Measurements from ENCODE around the gene IFIT3.

The IFIT3 gene

DNA sequence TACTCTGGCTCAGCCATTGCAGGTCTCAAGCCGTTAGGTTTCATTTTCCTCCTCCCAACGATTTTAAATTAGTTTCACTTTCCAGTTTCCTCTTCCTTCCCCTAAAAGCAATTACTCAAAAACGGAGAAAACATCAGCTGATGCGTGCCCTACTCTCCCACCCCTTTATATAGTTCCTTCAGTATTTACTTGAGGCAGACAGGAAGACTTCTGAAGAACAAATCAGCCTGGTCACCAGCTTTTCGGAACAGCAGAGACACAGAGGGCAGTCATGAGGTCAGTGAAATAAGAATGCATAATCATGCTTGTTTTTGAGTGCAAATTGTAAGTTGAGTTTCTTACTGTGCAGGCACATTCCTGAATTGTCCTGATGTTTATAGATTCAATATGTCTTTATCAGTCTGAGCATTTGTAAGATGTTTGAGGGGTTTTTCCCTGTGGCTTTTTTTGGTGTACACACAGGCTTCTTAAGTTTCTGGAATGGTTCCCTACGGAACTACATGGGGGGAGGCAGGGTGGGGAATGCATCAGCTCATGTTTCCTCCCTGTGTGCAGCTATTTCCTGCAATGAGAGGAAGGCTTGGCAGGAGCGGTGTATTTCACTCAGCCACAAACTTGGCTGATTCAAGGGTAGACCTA lies at the start of gene IFIT3:
TSS of gene IFIT3 (plus strand) at position 195 of the 639 bp plus-strand sequence. CDS start at position 272, 77 bp downstream.
- DNase-seq (ENCODE audit: low spot score): no peak
- TF ChIP-seq, protein P1, sequence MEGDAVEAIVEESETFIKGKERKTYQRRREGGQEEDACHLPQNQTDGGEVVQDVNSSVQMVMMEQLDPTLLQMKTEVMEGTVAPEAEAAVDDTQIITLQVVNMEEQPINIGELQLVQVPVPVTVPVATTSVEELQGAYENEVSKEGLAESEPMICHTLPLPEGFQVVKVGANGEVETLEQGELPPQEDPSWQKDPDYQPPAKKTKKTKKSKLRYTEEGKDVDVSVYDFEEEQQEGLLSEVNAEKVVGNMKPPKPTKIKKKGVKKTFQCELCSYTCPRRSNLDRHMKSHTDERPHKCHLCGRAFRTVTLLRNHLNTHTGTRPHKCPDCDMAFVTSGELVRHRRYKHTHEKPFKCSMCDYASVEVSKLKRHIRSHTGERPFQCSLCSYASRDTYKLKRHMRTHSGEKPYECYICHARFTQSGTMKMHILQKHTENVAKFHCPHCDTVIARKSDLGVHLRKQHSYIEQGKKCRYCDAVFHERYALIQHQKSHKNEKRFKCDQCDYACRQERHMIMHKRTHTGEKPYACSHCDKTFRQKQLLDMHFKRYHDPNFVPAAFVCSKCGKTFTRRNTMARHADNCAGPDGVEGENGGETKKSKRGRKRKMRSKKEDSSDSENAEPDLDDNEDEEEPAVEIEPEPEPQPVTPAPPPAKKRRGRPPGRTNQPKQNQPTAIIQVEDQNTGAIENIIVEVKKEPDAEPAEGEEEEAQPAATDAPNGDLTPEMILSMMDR (IDR thresholded peaks at IDR 0.05): no peak
- H3K27ac ChIP-seq: peak within 1 kb of the TSS; percentile 82 to 85
- peak within 1 kb of the TSS; percentile 68 for H3K4me3 ChIP-seq

DNA sequence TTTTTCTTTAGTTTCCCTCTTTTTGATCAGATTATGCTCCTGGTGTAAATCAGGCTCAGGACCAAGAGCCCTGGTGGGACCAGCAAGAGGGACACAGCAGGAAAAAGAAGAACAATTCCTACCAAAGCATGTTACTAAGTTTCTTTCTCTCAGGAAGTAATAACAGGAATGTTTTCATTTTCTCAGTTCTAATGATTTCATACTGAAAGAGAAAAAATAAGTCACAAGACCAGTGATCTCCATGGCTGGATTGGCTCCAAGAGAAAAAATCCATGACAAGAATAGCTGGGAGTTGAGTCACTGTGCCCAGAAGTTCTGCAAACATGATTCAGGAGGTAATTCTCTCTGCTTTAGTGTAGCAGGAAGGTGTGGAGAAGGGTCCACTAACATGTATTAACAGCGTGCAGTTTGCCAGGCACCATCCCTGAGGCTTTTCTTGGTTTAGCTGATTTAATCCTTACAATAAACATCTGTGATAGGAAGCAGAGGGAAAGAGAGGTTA lies 49.7 kb upstream of the IFIT3 start:
- DNase-seq (ENCODE audit: low spot score): no peak
- TF ChIP-seq, protein P1 (IDR thresholded peaks at IDR 0.05): no peak
- Histone ChIP-seq H3K27ac (peak overlapping the region; percentile 87 to 91), H3K4me3 (peak overlapping the region; percentile 19)

DNA sequence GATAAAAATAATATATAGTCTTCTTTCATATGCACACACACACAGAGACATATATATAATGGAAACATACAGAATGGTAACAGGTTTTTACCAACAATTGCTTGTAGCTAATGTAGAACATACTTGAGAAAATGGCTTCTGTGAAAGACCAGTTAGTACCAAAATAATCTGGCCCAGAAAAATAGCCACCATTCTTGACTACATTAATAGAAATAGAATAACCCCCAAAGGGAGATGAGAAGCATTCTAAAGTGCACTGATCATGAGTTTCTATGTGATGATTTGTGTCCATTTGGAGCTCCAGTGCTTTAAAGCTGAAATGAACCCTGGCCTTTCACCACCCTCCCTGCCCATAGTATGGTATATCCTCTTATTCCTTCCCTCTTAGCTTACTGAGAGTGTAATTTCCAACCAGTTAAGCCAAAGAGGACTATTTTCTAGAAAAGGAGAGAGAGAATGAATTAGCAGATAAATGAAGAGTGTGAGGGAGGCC lies 48.9 kb upstream of the IFIT3 start:
- Histone ChIP-seq H3K4me3 (no peak overlapping the region), H3K27ac (peak overlapping the region; percentile 67 to 91)
- TF ChIP-seq, protein P1 (IDR thresholded peaks at IDR 0.05): no peak
- no peak for DNase-seq (ENCODE audit: low spot score)

DNA sequence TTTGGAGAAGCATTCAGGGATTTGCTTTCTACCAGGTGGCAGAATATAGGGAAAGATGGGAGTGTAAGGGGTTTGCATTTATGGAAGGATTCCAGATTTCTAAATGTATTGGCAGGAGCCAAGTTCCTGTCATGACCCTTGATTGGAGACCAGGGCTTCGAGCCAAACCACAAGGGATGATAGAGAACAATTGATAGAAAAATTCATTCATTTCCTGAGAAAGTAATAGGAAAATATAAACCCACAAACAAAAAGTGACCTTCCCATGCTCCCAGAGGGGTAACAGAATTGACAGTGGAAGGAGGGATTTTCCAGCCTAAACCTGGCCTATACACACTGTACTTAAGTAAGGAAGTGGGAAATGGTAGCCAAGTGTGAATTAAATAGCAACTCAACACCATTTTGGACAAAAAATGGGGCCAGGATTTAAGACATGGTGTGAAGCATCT lies 48.4 kb upstream of the IFIT3 start:
- DNase-seq (ENCODE audit: low spot score): no peak
- H3K4me3 ChIP-seq: no peak overlapping the region
- peak overlapping the region; percentile 67 to 91 for H3K27ac ChIP-seq
- TF ChIP-seq, protein P1 (IDR thresholded peaks at IDR 0.05): no peak

- no peak overlapping the region for H3K4me3 ChIP-seq
- TF ChIP-seq, protein P1 (IDR thresholded peaks at IDR 0.05): no peak
- H3K27ac ChIP-seq: no peak overlapping the region
- DNase-seq (ENCODE audit: low spot score): no peak
These were observed 47.3 kb upstream of the IFIT3 start for GRCh38 chr10:89280508-89280907.

DNA sequence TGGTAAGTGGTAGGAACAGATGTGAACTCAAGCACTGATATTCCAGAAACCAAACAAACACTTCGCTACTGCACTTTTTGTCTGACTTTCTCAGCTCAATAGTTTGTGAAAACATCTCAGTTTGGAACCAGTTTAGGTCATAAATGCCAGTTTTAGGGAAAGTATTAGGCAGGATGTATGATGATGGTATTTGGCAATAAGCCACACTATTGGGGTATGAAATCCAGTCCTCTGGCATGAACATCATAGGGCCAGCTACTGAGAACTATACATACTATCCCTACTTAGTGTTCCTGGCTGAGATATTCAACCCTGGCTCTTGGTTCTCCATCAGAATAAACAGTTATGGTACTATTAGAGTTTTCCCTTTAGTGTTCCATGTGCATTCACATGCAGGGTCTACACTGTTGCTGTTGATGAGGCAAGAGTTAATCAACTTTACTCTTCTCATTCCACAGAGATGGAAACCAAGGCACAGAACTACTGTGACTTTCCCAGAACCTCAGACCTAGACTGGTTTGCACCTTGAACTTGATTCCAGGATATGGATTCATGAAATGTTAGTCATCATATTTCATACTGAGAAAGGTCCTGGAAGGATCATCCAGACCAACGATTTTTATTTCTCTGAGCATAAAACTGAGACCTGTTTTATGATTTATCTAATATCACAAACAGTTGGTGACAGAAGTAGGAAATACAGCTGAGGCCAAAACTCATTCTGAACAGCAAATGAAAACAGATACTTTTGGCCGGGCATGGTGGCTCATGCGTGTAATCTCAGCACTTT lies 46.0 kb upstream of the IFIT3 start:
- TF ChIP-seq, protein P1 (IDR thresholded peaks at IDR 0.05): no peak
- Histone ChIP-seq H3K27ac (peak overlapping the region in 1 of 2 donors; percentile 63), H3K4me3 (no peak overlapping the region)
- DNase-seq (ENCODE audit: low spot score): no peak

All from coronary artery (tissue), 2 donors.